HepG2 (cell line): ENCODE data around the gene OST4. TPM values are rescaled to one million over a fixed set of nuclear protein-coding genes. Genes with fewer than 3 reads are reported as not detected.

Experiments used
- ARID5B ChIP-seq: IDR thresholded peaks from 2 replicates; pipeline ENCODE4 v1.4.0; 2020; ENCODE audit warnings: mild to moderate bottlenecking, missing genetic modification reagents
- ATF2 ChIP-seq: sonication (generic); formaldehyde crosslinking; IDR thresholded peaks from 2 replicates; pipeline ENCODE4 v1.4.0; 2020; ENCODE audit warnings: missing genetic modification reagents
- JUNB ChIP-seq: sonication (generic); formaldehyde crosslinking; IDR thresholded peaks from 2 replicates; pipeline ENCODE4 v1.8.0; 2022; ENCODE audit warnings: missing genetic modification reagents, mild to moderate bottlenecking, borderline replicate concordance
- KDM1A ChIP-seq: IDR thresholded peaks from 2 replicates; pipeline ENCODE4 v1.6.1; 2016; ENCODE audit warnings: missing compliant biosample characterization
- NR2F6 ChIP-seq, 2 experiments: IDR thresholded peaks; 2 replicates each; pipeline ENCODE4 v1.6.1; 2016; ENCODE audit warnings: antibody characterized with exemption in 1 of 2, mild to moderate bottlenecking in 1 of 2
- RFX5 ChIP-seq: IDR thresholded peaks from 2 replicates; pipeline ENCODE4 v1.6.1; 2011; ENCODE audit warnings: low read depth, low read length, improper control_type of control experiment
- SP2 ChIP-seq: sonication (generic); formaldehyde crosslinking; IDR thresholded peaks from 2 replicates; pipeline ENCODE4 v1.5.1; 2020; ENCODE audit warnings: mild to moderate bottlenecking, missing genetic modification reagents
- SRY ChIP-seq: sonication (generic); formaldehyde crosslinking; IDR thresholded peaks from 2 replicates; pipeline ENCODE4 v1.8.0; 2022; ENCODE audit warnings: mild to moderate bottlenecking, missing genetic modification reagents
- YEATS4 ChIP-seq: sonication (generic); formaldehyde crosslinking; IDR thresholded peaks from 2 replicates; pipeline ENCODE4 v1.4.0; 2020; ENCODE audit warnings: missing genetic modification reagents, borderline replicate concordance
- ZBTB25 ChIP-seq: IDR thresholded peaks from 2 replicates; pipeline ENCODE4 v1.6.1; 2018; ENCODE audit warnings: missing genetic modification reagents
- ZBTB4 ChIP-seq: sonication (generic); formaldehyde crosslinking; IDR thresholded peaks from 2 replicates; pipeline ENCODE4 v1.4.0; 2020; ENCODE audit warnings: missing genetic modification reagents, mild to moderate bottlenecking, borderline replicate concordance
- ZNF24 ChIP-seq: fragments of 450-650 bp; IDR thresholded peaks from 2 replicates; pipeline ENCODE4 v1.6.1; 2017; ENCODE audit warnings: antibody characterized with exemption, mild to moderate bottlenecking
- ZNF3 ChIP-seq: IDR thresholded peaks from 2 replicates; pipeline ENCODE4 v1.7.0; 2017; ENCODE audit warnings: inconsistent platforms
- ZNF672 ChIP-seq: sonication (generic); formaldehyde crosslinking; IDR thresholded peaks from 2 replicates; pipeline ENCODE4 v1.8.1; 2022; ENCODE audit warnings: missing genetic modification reagents
- ZNF703 ChIP-seq: sonication (generic); formaldehyde crosslinking; IDR thresholded peaks from 2 replicates; pipeline ENCODE4 v1.5.1; 2020; ENCODE audit warnings: missing genetic modification reagents, mild to moderate bottlenecking, moderate library complexity, borderline replicate concordance
- ZNF772 ChIP-seq: sonication (generic); formaldehyde crosslinking; IDR thresholded peaks from 2 replicates; pipeline ENCODE4 v1.5.0; 2020; ENCODE audit warnings: mild to moderate bottlenecking, missing genetic modification reagents
- polyA plus RNA-seq, 8 experiments: library from polyadenylated mRNA; depleted of rRNA in 3 of 8; stranded (reverse) in 7 of 8; unstranded in 1 of 8; fragments of >200 nt; fragmentation: Illumina TruSeq in 4 of 8; extraction: Trizol in 4 of 8; gene quantifications; 2 replicates each; pipeline versions ENCODE4 v1.2.1 to v1.2.3, GENCODE V29; 2011 to 2016; ENCODE audit warnings: low read depth in 4 of 8, missing spikeins in 1 of 8, mixed read lengths in 1 of 8; ENCODE audit not compliant: insufficient read depth in 1 of 8
- total RNA-seq, 5 experiments: library from RNA; depleted of rRNA; stranded (reverse); fragments of >200 nt; fragmentation: Illumina TruSeq; extraction: Trizol; gene quantifications; 2 replicates each; pipeline ENCODE4 v1.2.3, GENCODE V29; 2016; ENCODE audit warnings: low read depth in 1 of 5

The OST4 gene
- total and polyA plus RNA-seq, 2 of the 13 experiments (the other 11 are each of a cell fraction or from before 2014, with no cell fraction given), result 498 to 584 TPM

GRCh38 chr2:27078267-27079194 lies 7.1 kb upstream of the OST4 start, which contains the start of gene EMILIN1 (continued):
- TF ChIP-seq ZBTB25 (CRISPR knock-in tag) (no peak), ATF2 (CRISPR knock-in tag) (no peak), SRY (CRISPR knock-in tag) (no peak; the same call in 1 of the 2 replicates), ZNF24 (no peak), ZNF703 (no peak), NR2F6 (IDR thresholded peaks at IDR 0.05) (no peak), NR2F6 (CRISPR knock-in tag; IDR thresholded peaks at IDR 0.05) (no peak), RFX5 (no peak), YEATS4 (CRISPR knock-in tag) (no peak), ZNF672 (CRISPR knock-in tag) (no peak), ZNF3 (no peak), JUNB (CRISPR knock-in tag) (no peak), SP2 (CRISPR knock-in tag) (no peak), ZBTB4 (CRISPR knock-in tag) (no peak), KDM1A (no peak), ZNF772 (no peak), ARID5B (CRISPR knock-in tag) (no peak)
